WERI-Rb-1 (cell line): Measurements from ENCODE around the gene SIGLEC5.

Experiments
- DNase-seq: peaks from one replicate; pipeline ENCODE4 v3.0.0-alpha.2; 2020
- H3K27ac ChIP-seq: fragments of 250-450 bp; sonication (Bioruptor Pico); 2 replicates; pipeline ENCODE4 v1.5.1; 2020; ENCODE audit warnings: mild to moderate bottlenecking, moderate library complexity
- H3K27me3 ChIP-seq: fragments of 250-450 bp; sonication (Bioruptor Pico); 2 replicates; pipeline ENCODE4 v1.5.1; 2021; ENCODE audit warnings: mild to moderate bottlenecking, low read depth, moderate library complexity; ENCODE audit not compliant: insufficient read depth, severe bottlenecking
- H3K36me3 ChIP-seq: fragments of 250-450 bp; sonication (Bioruptor Pico); 2 replicates; pipeline ENCODE4 v1.5.1; 2020; ENCODE audit warnings: mild to moderate bottlenecking, moderate library complexity
- H3K4me3 ChIP-seq: 2 replicates; pipeline ENCODE4 v1.5.1; 2011; ENCODE audit warnings: low read depth, mild to moderate bottlenecking, control low read depth, low read length
- H3K9me3 ChIP-seq: fragments of 250-450 bp; sonication (Bioruptor Pico); 2 replicates; pipeline ENCODE4 v1.5.1; 2021; ENCODE audit warnings: mild to moderate bottlenecking, moderate library complexity; ENCODE audit not compliant: severe bottlenecking
- TF ChIP-seq, protein P1 (sequence below): IDR thresholded peaks from 2 replicates; pipeline ENCODE4 v1.5.1; 2011; ENCODE audit warnings: low read depth, mild to moderate bottlenecking, control low read depth, inconsistent platforms, low read length

The SIGLEC5 gene

DNA sequence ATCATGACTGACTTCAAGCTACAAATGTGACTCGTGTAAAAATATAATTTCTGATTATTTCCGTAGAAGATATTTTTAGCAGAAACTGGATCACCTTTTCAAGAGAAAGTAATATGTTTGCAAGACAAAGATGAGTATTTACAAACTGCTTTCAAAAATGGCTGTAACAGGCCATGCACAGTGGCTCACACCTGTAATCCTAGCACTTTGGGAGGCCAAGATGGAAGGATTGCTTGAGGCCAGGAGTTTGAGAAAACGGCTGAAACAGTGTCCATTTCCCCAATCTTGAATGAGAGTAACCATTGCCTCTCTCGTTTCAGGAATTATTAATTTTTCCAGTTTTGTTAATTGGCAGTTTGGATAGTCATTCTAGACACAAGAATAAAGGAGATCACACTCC, 62.6 kb downstream of the SIGLEC5 start:
- peaks cover 60% of the 10 kb centered on the region for H3K27me3 ChIP-seq
- no peaks in the 10 kb centered on the region for H3K36me3 ChIP-seq
- H3K9me3 ChIP-seq, result peaks cover 5% of the 10 kb centered on the region
- no peak overlapping the region for H3K27ac ChIP-seq
- no peak overlapping the region for H3K4me3 ChIP-seq
- TF ChIP-seq, protein P1, sequence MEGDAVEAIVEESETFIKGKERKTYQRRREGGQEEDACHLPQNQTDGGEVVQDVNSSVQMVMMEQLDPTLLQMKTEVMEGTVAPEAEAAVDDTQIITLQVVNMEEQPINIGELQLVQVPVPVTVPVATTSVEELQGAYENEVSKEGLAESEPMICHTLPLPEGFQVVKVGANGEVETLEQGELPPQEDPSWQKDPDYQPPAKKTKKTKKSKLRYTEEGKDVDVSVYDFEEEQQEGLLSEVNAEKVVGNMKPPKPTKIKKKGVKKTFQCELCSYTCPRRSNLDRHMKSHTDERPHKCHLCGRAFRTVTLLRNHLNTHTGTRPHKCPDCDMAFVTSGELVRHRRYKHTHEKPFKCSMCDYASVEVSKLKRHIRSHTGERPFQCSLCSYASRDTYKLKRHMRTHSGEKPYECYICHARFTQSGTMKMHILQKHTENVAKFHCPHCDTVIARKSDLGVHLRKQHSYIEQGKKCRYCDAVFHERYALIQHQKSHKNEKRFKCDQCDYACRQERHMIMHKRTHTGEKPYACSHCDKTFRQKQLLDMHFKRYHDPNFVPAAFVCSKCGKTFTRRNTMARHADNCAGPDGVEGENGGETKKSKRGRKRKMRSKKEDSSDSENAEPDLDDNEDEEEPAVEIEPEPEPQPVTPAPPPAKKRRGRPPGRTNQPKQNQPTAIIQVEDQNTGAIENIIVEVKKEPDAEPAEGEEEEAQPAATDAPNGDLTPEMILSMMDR, result no peak
- DNase-seq, result no peak

DNA sequence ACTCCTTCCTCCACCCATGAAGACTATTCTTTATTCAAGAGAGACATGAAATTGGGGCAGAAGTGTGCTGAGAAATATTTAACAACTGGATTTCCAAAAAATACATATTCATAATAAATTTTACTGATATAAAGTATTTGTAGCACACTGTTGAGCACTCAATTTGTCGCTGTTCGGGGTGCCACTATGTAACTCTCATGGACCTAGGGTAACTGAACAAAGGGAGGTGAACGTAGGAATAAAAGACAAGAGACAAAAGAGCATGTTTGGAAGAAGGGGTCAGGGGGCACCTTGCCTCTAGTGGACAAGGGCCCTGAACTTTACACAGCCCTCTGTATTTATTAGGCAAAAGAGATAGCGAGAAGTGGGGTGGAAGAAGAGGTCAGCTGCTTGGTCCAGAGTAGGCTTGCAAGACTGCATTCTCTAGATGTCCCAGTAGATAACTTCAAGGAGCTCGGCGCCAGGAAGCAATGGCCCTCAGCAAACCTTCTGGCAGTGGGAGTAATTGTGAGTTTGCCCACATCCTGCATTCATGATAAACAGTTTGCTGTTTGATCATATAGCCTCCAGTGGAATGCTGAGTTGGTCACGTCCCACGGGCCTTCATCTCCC, 63.6 kb downstream of the SIGLEC5 start:
- TF ChIP-seq, protein P1, result no peak
- Histone ChIP-seq H3K27ac (no peak overlapping the region), H3K4me3 (no peak overlapping the region), H3K27me3 (peaks cover 69% of the 10 kb centered on the region), H3K9me3 (peaks cover 5% of the 10 kb centered on the region), H3K36me3 (no peaks in the 10 kb centered on the region)
- no peak for DNase-seq

DNA sequence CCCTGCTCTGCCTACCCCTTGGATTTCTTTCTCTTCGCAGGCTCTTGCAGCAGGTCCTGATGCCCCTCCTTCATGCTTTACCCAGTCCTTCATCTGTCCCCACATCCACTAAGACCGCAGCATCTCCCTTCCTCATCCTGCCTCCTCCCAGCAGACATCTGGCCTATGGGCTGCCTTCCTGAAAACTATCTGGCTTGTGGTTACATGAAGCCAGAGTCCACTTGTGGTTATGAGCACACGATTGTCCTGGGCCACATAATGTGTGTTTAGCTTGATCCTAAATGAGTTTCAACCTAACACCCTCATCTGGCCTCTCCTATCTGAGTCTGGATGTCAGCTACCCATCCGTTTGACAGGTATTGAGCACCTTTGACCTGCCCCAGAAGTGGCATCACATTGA, 64.6 kb downstream of the SIGLEC5 start:
- H3K36me3 ChIP-seq, result no peaks in the 10 kb centered on the region
- H3K4me3 ChIP-seq, result no peak overlapping the region
- H3K27ac ChIP-seq, result no peak overlapping the region
- H3K9me3 ChIP-seq, result peaks cover 5% of the 10 kb centered on the region
- no peak for DNase-seq
- TF ChIP-seq, protein P1, result no peak
- peaks cover 77% of the 10 kb centered on the region for H3K27me3 ChIP-seq

DNA sequence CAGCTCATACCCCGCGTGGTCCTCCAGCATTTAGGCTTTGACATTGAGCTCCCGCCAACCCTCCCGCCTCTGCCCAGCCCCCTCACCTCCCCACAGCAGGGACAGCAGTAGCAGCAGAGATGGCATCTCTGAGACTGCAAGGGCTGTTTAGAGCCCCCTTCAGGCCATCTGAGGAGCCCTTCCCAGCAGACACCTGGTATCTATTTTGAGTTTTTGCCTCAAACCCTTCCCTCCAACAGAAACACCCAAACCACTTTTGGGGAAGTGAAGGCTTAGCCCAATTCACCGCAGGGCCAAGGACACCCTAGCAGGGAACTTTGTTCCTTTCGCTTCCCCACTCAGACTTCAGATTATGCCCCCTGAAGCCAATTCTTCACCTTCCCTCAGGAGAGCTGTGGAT, 65.4 kb downstream of the SIGLEC5 start:
- Histone ChIP-seq H3K27ac (no peak overlapping the region), H3K36me3 (no peaks in the 10 kb centered on the region), H3K9me3 (no peaks in the 10 kb centered on the region), H3K27me3 (peaks cover 82% of the 10 kb centered on the region), H3K4me3 (no peak overlapping the region)
- DNase-seq, result no peak
- TF ChIP-seq, protein P1, result peak; percentile 31; the same call in 1 of the 2 replicates
